ENCODE measurements around the gene KCTD8. TPM values are rescaled to one million over a fixed set of nuclear protein-coding genes. Genes with fewer than 3 reads are reported as not detected.

The KCTD8 gene
- polyA plus RNA-seq, 3 donors, result not detected

DNA sequence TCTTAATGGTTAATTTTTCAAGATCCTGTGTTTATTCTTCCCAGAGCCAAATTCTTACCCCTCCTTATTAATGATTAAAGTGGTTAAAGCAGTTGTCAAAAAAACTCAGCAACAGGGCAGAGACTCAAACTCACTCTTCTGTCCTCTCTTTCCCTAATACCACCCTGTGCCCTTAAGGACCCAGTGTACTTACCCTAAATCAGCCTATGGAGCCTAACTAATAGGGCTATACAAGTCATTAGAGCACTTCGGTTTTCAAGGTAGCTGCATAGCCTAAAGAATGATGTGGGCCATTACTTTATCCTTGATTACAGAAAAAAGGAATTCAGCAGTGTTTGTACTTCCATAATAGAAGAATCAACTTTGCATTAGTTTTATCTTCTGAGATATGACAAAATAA is 216.3 kb downstream of the KCTD8 start:
- Histone ChIP-seq H3K27me3 (ENCODE audit: control insufficient read depth in 2 of 2, insufficient read depth in 2 of 2, low read length in 2 of 2) (no peaks in the 10 kb centered on the region), H3K9me3 (replicated peaks in 1 of 2; ENCODE audit: control insufficient read depth in 1 of 2, insufficient read depth in 1 of 2, low read length in 2 of 2) (peaks cover 0 to 7% of the 10 kb centered on the region in 2 donors), H3K4me1 (ENCODE audit: control insufficient read depth in 1 of 2, insufficient read depth in 2 of 2, low read length in 2 of 2) (no peaks in the 10 kb centered on the region), H3K4me2 (replicated peaks; ENCODE audit: extremely low read depth, low read length, poor library complexity, severe bottlenecking) (no peak overlapping the region), H3K79me2 (ENCODE audit: insufficient read depth, low read length) (no peaks in the 10 kb centered on the region), H3K9ac (ENCODE audit: insufficient read depth, low read length, poor library complexity, severe bottlenecking) (no peak overlapping the region), H2AFZ (ENCODE audit: insufficient read depth, low read depth, low read length, poor library complexity, severe bottlenecking) (no peak overlapping the region), H3K4me3 (replicated peaks in 1 of 3; ENCODE audit: low read depth in 2 of 3, low read length in 3 of 3) (no peak overlapping the region), H3K36me3 (replicated peaks in 1 of 2; ENCODE audit: control insufficient read depth in 1 of 2, insufficient read depth in 2 of 2, low read length in 2 of 2) (no peaks in the 10 kb centered on the region), H3K27ac (ENCODE audit: low read depth in 1 of 2, low read length in 2 of 2) (no peak overlapping the region), H4K20me1 (ENCODE audit: insufficient read depth, low read length) (no peaks in the 10 kb centered on the region)
- no peak for DNase-seq
- H3K9me3 Mint-ChIP-seq, result peaks cover 0 to 4% (median 2%) of the 10 kb centered on the region in 7 donors
- H3K36me3 Mint-ChIP-seq, result no peaks in the 10 kb centered on the region
- H3K27ac Mint-ChIP-seq, result no peak overlapping the region
- H3K4me1 Mint-ChIP-seq, result no peaks in the 10 kb centered on the region
- H3K27me3 Mint-ChIP-seq (ENCODE audit: low read depth in 3 of 3), result no peaks in the 10 kb centered on the region
- intact Hi-C loops (cut with micrococcal nuclease), result no loop called here
- TF ChIP-seq, protein P1, sequence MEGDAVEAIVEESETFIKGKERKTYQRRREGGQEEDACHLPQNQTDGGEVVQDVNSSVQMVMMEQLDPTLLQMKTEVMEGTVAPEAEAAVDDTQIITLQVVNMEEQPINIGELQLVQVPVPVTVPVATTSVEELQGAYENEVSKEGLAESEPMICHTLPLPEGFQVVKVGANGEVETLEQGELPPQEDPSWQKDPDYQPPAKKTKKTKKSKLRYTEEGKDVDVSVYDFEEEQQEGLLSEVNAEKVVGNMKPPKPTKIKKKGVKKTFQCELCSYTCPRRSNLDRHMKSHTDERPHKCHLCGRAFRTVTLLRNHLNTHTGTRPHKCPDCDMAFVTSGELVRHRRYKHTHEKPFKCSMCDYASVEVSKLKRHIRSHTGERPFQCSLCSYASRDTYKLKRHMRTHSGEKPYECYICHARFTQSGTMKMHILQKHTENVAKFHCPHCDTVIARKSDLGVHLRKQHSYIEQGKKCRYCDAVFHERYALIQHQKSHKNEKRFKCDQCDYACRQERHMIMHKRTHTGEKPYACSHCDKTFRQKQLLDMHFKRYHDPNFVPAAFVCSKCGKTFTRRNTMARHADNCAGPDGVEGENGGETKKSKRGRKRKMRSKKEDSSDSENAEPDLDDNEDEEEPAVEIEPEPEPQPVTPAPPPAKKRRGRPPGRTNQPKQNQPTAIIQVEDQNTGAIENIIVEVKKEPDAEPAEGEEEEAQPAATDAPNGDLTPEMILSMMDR (IDR thresholded peaks at IDR 0.05), result no peak
- WGBS (ENCODE audit: insufficient coverage), result no CpG with 5 or more reads among the region's 1 CpG
- no peak overlapping the region for H3K4me3 Mint-ChIP-seq

DNA sequence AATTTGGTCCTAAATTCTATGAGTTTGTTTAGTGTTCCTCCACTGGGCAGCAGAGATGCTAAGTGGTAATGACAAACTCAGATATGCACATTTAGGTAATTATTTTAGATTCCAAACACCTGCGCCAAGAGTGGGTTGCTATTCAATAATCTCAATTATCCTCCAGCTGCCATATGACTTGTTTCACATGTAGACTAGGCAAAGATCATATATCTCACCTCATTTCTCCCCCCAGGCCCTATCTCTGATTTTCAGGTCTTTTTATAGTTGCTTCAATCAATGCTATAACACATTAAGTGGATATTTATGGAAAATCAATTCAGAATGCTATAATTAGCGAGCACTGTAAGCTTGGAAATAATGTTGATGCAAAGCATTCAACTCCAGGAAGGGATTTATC is 217.6 kb downstream of the KCTD8 start:
- Mint-ChIP-seq H3K4me1 (no peaks in the 10 kb centered on the region), H3K36me3 (no peaks in the 10 kb centered on the region), H3K4me3 (no peak overlapping the region), H3K27me3 (ENCODE audit: low read depth in 3 of 3) (no peaks in the 10 kb centered on the region), H3K9me3 (peaks cover 0 to 4% (median 3%) of the 10 kb centered on the region in 7 donors), H3K27ac (no peak overlapping the region)
- H3K4me1 ChIP-seq (ENCODE audit: control insufficient read depth in 1 of 2, insufficient read depth in 2 of 2, low read length in 2 of 2), result no peaks in the 10 kb centered on the region
- no peak overlapping the region for H2AFZ ChIP-seq (ENCODE audit: insufficient read depth, low read depth, low read length, poor library complexity, severe bottlenecking)
- H3K36me3 ChIP-seq (replicated peaks in 1 of 2; ENCODE audit: control insufficient read depth in 1 of 2, insufficient read depth in 2 of 2, low read length in 2 of 2), result no peaks in the 10 kb centered on the region
- no peak overlapping the region for H3K9ac ChIP-seq (ENCODE audit: insufficient read depth, low read length, poor library complexity, severe bottlenecking)
- peaks cover 0 to 7% of the 10 kb centered on the region in 2 donors for H3K9me3 ChIP-seq (replicated peaks in 1 of 2; ENCODE audit: control insufficient read depth in 1 of 2, insufficient read depth in 1 of 2, low read length in 2 of 2)
- no peak overlapping the region for H3K27ac ChIP-seq (ENCODE audit: low read depth in 1 of 2, low read length in 2 of 2)
- DNase-seq, result no peak
- no peak overlapping the region for H3K4me3 ChIP-seq (replicated peaks in 1 of 3; ENCODE audit: low read depth in 2 of 3, low read length in 3 of 3)
- no peaks in the 10 kb centered on the region for H4K20me1 ChIP-seq (ENCODE audit: insufficient read depth, low read length)
- TF ChIP-seq, protein P1 (IDR thresholded peaks at IDR 0.05), result no peak
- WGBS (ENCODE audit: insufficient coverage), result 100% methylated on average over 1 of the region's 2 CpGs
- no peaks in the 10 kb centered on the region for H3K79me2 ChIP-seq (ENCODE audit: insufficient read depth, low read length)
- H3K4me2 ChIP-seq (replicated peaks; ENCODE audit: extremely low read depth, low read length, poor library complexity, severe bottlenecking), result no peak overlapping the region
- H3K27me3 ChIP-seq (ENCODE audit: control insufficient read depth in 2 of 2, insufficient read depth in 2 of 2, low read length in 2 of 2), result no peaks in the 10 kb centered on the region
- intact Hi-C loops (cut with micrococcal nuclease), result no loop called here

Measured in CD14-positive monocyte (primary cell).